ENCODE measurements around the gene PSMB3.

PSMB3 gene

GRCh38 chr17:38738007-38738662 lies 14.4 kb upstream of the PSMB3 start:
- no peak overlapping the region for H3K4me3 ChIP-seq
- TF ChIP-seq CTCF (IDR thresholded peaks at IDR 0.05): no peak
- no peak overlapping the region for H3K27ac ChIP-seq
- DNase-seq (ENCODE audit: low spot score): no peak

- DNase-seq (ENCODE audit: low spot score): no peak
- no peak for TF ChIP-seq CTCF (IDR thresholded peaks at IDR 0.05)
- H3K4me3 ChIP-seq: no peak overlapping the region
- H3K27ac ChIP-seq: no peak overlapping the region
These were observed 13.9 kb upstream of the PSMB3 start for GRCh38 chr17:38738686-38739085.

GRCh38 chr17:38739305-38739704 lies 13.2 kb upstream of the PSMB3 start:
- no peak for DNase-seq (ENCODE audit: low spot score)

GRCh38 chr17:38740044-38740443 lies 12.5 kb upstream of the PSMB3 start:
- DNase-seq (ENCODE audit: low spot score): no peak
- Histone ChIP-seq H3K27ac (no peak overlapping the region), H3K4me3 (no peak overlapping the region)
- no peak for TF ChIP-seq CTCF (IDR thresholded peaks at IDR 0.05)

More at GRCh38 chr17:38739305-38739704, 13.2 kb upstream of the PSMB3 start:
- Histone ChIP-seq H3K27ac (no peak overlapping the region), H3K4me3 (no peak overlapping the region)
- no peak for TF ChIP-seq CTCF (IDR thresholded peaks at IDR 0.05)

GRCh38 chr17:38740806-38741205 lies 11.7 kb upstream of the PSMB3 start:
- TF ChIP-seq CTCF (IDR thresholded peaks at IDR 0.05): no peak
- Histone ChIP-seq H3K4me3 (no peak overlapping the region), H3K27ac (no peak overlapping the region)
- no peak for DNase-seq (ENCODE audit: low spot score)

- Histone ChIP-seq H3K27ac (peak overlapping the region in 1 of 2 donors; percentile 85), H3K4me3 (no peak overlapping the region)
- no peak for DNase-seq (ENCODE audit: low spot score)
- TF ChIP-seq CTCF (IDR thresholded peaks at IDR 0.05): no peak
These were observed 11.1 kb upstream of the PSMB3 start for GRCh38 chr17:38741461-38741860.

- no peak for TF ChIP-seq CTCF (IDR thresholded peaks at IDR 0.05)
- H3K4me3 ChIP-seq: no peak overlapping the region
- H3K27ac ChIP-seq: peak overlapping the region; percentile 50 to 85
- DNase-seq (ENCODE audit: low spot score): no peak
These were observed 10.6 kb upstream of the PSMB3 start for GRCh38 chr17:38741921-38742410.

All from coronary artery (tissue), 2 donors.